GM18507 (cell line): ENCODE measurements around the gene TNNI3.

Experiments used
- DNase-seq: peaks from one replicate; pipeline ENCODE4 v3.0.0; 2011; ENCODE audit warnings: low read depth; ENCODE audit not compliant: insufficient read length; ENCODE audit errors: extremely low spot score
- FAIRE-seq: peaks from 2 replicates; lab custom pipeline; 2011; peaks lifted over from hg19 to GRCh38; lab: Jason Lieb, UNC

TNNI3 gene

DNA sequence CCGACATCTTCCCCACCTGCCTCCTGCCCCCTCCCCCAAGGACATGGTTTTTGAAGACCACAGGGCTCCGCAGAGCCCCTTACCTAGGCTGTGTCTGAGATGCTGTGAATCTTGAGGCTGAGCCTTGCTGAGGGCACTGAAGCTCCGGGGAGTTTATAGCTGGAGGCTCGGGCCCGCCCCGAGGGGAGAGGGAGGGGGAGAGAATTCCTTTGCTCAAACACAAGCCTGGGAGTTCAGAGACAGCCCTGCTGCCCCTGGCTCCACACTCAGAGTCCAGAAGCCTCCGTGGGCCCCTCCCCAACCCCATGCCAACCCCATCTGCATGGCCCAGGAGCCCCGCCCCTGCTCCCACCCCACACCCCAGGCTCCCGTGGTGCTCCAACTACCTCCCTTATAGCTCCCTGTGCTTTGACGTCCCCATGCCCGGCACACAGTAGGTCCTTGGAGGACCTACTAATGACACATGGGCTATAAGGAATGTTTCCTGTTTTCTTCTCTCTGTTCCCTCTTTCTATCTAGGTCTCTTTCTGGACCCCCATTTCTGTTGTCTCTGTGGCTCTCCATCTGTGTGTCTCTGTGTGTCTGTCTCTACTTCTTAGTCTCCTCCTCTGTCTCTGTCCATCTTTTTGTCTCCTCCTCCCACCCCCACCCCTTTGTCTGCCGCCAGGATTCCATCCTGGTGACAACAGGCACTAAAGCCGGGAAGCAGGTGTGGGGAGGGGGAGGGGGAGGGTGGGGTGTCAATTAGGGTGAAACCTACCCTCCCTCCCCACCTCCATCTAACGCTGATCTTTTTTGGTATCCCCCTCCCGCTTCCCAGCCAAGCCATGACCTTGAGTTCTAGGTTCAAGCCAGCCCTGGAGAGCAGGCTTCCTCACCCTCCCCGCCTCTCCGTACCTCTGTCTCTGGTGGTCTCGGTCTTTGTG, 8.2 kb downstream of the TNNI3 start, which contains the start of gene TNNT1:
Gene TNNT1, minus strand, starts transcription at position 129 of the 926 bp plus-strand sequence. CDS start 2,049 bp downstream, outside the sequence.
- no peak for FAIRE-seq
- DNase-seq: no peak

GRCh38 chr19:55147545-55148251, 9.8 kb downstream of the TNNI3 start:
- no peak for FAIRE-seq
- no peak for DNase-seq

- DNase-seq (no peak), FAIRE-seq (no peak)
Measured at GRCh38 chr19:55146705-55147273, 10.7 kb downstream of the TNNI3 start.

- FAIRE-seq (no peak), DNase-seq (no peak)
Measured at GRCh38 chr19:55146078-55146704, 11.3 kb downstream of the TNNI3 start.

DNA sequence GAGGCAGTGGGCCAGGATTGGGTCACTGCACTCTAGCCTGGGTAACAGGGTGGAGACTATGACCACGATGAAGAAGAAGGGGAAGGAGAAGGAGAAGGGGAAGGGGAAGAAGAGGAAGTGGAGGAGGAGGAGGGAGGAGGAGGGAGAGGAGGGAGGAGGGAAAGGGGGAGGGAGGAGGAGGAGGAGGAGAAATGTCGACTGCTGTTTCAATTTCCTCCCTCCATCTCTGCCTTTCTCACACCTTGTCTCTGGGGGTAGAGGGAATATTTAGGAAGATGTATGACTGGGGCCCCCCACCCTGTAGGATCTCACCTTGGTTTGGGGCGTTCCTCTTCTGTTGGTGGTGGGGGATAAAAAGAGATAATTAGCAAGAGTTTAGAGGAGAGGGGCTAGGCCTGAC, 12.3 kb downstream of the TNNI3 start:
- FAIRE-seq: no peak
- DNase-seq: no peak

- FAIRE-seq: no peak
- no peak for DNase-seq
Measured at GRCh38 chr19:55141696-55142095, 15.8 kb downstream of the TNNI3 start.

DNA sequence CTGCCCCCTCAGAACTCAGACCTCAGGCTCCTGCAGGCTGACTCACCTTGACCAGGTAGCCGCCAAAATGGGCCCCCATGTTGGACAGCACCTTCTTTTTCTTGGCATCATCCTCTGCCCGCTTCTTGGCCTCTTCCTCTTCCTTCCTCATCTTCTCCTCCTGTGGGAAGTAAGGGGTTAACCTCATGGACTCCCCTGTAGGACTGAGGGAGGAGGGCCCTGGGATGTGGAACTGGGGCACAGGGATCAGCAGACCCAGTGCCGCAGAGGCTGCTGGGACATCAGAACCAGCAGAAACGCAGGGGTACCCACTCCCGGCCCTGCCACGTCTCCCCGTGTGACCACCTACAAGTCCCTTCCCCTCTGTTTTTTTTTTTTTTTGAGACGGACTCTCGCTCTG, 19.6 kb downstream of the TNNI3 start:
- no peak for DNase-seq
- no peak for FAIRE-seq

DNA sequence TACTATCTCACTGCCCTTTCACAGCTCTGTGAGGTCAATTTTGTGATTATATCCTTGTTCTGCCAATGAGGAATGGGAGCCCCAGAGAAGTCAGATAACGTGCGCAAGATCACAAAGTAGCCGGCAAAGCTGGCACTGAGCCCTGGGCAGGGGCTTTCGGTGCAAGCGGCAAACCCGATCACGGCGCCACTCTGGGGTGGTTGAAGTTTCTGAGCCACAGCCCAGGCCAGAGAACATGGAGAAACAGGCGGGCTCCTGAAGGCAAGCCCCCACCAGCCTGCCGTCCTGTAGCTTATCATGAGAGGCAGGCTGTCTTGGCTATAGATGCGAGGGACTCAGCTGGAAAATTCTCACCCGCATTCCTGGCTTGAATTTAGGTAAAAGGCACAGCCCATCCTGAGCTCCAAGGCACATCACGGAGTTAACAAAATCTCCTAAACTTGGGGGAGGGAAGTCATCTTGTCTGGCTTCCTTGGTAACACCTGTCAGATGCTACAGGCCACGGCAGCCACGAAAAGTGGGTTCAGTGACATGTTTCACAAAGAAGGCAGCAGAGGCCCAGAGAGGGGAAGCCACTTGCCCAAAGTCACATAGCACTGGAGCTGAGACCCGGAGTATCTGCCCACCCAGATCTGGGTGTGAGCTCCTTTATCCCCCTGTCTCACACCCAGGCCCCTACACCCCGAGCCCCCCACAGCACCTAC, 21.0 kb downstream of the TNNI3 start:
- no peak for FAIRE-seq
- DNase-seq: no peak

DNA sequence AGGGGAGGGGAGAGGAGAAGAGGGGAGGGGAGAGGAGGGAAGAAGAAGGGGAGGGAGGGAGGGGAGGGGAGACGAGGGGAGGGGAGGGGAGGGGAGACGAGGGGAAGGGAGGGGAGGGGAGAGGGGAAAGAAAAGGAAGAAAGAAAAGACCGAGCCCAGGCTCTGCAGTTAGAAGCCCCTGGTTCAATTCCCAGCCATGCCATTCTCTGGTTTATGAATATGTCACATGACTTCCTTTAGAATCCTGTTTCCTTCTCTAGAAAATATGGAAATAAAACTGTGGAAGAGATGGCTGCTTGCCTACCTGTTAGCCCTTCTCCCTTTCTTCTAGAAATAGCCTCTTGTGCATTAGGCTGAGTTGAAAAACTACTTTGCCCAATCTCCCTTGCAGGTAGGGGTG, 22.8 kb downstream of the TNNI3 start:
- no peak for FAIRE-seq
- DNase-seq: no peak

DNA sequence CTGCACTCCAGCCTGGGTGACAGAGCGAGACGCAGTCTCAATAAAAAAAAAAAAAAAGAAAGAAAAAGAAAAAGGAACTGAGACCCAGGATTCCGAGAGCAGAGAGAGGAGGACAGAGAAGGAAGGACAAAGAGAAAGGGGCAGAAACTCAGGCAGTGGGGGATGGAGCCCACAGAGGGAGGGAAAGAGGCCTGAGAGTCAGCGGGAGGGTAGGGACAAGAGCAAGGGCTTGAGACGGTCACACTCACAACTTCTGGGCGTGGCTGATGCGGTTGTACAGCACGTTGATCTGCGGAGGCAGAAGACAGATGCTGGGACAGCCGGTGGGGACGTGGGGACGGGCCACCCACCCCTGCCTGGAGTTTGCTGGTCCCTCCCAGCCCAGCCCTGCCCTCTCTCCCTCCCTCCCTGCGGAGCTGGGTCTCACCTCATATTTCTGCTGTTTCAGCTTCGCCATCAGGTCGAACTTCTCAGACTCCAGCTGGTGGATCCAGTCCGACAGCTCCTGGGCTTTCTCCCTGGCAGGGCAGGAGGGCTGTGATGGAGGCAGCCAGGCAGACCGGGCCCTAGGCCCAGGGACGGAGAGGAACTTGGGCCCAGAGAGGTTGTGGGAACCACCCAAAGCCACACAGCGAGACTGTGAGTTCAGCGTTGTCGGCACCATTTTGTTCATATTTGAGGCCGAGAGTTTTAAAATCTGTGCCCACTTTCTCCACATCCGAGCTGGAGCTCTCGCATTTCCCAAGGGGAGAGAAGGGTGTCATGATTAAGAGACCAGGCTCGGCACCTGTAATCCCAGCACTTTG, 23.7 kb downstream of the TNNI3 start:
- FAIRE-seq: peak; percentile 71
- peak; percentile 45 for DNase-seq

DNA sequence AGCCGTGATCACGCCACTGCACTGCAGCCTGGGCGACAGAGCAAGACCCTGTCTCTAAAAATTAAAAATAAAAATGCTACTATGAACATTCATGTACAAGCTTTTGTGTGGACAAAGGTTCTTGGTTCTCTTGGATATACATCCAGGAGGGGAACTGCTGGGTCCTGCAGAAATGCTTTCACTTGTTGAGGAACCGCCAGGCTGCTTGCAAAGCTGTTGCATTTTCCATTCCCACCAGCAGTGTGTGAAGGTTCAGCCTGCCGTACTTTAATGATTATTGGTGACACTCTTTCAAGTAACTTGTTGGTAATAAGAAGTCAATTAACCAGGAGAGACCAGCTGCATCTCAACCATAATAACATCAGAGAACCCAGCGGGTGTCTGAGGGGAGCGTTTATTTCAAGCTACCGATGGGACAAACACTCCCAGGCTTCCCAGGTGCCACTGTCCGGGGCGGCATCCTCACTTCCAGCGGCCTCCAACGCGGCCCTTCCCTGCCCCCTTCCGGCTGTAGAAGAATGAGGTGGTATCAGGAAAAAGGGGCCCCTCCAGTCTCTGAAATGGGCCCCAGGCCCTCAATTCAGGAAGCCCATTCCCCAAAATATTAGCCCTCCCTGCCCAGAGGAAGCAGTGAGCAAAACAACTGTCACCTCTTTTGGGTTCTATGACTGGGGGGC, 24.9 kb downstream of the TNNI3 start:
- DNase-seq: no peak
- FAIRE-seq: no peak

DNA sequence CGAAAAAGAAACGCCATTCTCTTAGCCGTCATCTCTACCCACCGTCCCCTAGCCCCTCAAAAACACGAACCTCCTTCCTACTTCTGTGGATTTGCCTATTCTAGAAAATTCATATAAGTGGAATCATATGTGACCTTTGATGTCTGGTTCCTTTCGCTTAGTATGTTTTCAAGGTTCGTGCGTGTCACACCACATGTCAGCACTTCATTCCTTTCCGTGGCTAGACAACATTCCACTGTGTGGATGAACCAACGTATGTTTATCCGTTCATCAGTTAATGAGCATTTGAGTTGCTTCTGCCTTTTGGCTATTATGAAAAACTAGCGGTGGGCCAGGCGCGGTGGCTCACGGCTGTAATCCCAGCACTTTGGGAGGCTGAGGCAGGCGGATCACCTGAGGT, 26.1 kb downstream of the TNNI3 start:
- DNase-seq (no peak), FAIRE-seq (no peak)

- DNase-seq (no peak), FAIRE-seq (no peak)
Measured at GRCh38 chr19:55119053-55119452, 38.5 kb downstream of the TNNI3 start.

DNA sequence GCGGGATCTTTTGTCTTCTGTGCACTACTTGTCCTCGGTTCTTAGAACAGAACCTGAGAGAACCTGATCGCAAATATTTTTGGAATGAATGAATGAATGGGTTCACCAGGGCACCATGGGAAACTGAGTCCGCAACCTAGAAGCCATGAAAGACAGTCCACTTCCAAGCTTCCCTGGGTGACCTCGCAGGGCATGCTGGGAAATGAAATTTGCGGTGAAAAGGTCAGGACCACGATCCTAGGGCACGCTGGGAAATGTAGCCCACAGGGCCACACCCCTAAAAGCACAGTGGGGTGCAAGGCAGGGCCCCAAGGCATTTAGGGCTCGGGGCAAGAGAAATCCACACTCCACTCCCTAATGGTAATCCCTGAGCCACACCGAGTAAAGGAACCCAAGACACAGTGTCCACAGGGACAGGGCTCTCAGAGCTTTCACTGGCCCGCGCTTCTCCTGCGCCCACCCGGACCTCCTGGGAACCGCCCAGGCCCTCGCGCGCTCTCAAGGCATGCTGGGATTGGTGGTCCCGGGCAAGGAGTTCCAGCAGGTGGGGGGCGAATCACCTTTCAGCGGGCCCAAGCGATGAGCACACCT, 39.0 kb downstream of the TNNI3 start:
- DNase-seq: no peak
- FAIRE-seq: no peak

- DNase-seq: peak; percentile 100
- peak; percentile 98 for FAIRE-seq
Measured at GRCh38 chr19:55117663-55118391, 39.7 kb downstream of the TNNI3 start.

GRCh38 chr19:55116859-55117662, 40.5 kb downstream of the TNNI3 start, which contains the start of gene PPP1R12C:
Gene PPP1R12C, minus strand, starts transcription at chr19:55117637. Its CDS starts 94 bp downstream, at chr19:55117543.
- DNase-seq (no peak), FAIRE-seq (no peak)
